AG09309 (cell line): ENCODE results near the gene EGFR.

ENCODE experiments used
- DNase-seq: peaks from one replicate; pipeline ENCODE4 v3.0.0-alpha.2; 2010; ENCODE audit warnings: low read depth
- H3K4me3 ChIP-seq: 2 replicates; pipeline ENCODE4 v1.5.1; 2011; ENCODE audit warnings: mild to moderate bottlenecking, low read depth, low read length, moderate library complexity; ENCODE audit not compliant: control insufficient read depth
- TF ChIP-seq, protein P1 (sequence below): IDR thresholded peaks from 2 replicates; pipeline ENCODE4 v1.5.1; 2011; ENCODE audit warnings: mild to moderate bottlenecking, low read depth, low read length, inconsistent platforms; ENCODE audit not compliant: insufficient read depth, control insufficient read depth; ENCODE audit errors: missing control alignments

The EGFR gene

DNA sequence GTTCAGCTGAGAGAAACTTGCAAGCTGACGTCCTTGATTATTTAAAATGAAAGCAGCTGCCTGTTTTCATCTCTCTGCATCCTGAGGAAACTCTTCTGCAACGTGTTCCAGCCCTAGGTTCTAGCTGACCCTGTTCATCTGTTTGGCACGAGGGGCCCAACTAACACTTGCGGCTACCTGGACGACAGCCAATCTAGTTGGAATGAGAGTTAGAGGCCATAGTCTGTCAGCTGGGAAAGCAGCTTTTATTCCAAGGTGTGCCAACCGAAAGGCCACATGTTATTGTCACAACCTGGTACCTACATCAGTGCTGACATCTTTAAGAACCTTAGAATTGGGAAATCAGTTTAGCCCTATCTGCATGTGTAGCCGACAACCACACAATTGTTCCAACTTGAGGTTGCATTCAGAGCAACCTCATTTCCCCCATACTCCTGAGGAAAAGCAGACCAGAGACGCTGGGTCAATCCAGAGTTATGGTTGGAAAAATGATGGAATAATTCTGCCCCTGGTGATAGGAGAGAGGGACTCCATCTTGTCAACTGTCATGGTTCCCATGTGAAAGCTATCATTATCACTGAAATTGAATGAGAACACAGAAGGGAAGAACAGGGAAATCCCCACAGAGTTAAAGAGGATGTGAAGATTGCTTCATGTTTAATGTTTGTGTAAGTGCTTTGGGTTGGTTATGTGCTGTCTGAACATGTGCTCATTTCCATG lies 121.6 kb downstream of the EGFR start:
- DNase-seq = no peak
- TF ChIP-seq, protein P1, sequence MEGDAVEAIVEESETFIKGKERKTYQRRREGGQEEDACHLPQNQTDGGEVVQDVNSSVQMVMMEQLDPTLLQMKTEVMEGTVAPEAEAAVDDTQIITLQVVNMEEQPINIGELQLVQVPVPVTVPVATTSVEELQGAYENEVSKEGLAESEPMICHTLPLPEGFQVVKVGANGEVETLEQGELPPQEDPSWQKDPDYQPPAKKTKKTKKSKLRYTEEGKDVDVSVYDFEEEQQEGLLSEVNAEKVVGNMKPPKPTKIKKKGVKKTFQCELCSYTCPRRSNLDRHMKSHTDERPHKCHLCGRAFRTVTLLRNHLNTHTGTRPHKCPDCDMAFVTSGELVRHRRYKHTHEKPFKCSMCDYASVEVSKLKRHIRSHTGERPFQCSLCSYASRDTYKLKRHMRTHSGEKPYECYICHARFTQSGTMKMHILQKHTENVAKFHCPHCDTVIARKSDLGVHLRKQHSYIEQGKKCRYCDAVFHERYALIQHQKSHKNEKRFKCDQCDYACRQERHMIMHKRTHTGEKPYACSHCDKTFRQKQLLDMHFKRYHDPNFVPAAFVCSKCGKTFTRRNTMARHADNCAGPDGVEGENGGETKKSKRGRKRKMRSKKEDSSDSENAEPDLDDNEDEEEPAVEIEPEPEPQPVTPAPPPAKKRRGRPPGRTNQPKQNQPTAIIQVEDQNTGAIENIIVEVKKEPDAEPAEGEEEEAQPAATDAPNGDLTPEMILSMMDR = no peak
- H3K4me3 ChIP-seq = no peak overlapping the region

DNA sequence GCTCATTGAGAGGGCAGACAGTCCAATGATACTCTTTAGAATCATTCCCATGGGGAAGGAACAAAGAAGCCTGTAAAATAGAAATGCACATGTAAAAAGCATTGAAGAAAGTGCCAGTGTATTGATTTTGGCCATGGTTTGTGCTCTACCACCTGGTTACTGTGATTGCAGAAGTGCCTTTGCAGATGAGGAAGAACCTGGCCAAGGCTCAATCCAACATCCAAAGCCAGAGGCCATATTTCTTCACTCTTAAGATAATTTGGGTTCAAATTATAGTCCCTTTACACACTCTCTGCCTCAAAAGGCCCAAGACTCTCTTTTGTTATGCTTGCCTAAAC lies 122.1 kb downstream of the EGFR start:
- H3K4me3 ChIP-seq = no peak overlapping the region
- no peak for DNase-seq
- TF ChIP-seq, protein P1 = no peak

DNA sequence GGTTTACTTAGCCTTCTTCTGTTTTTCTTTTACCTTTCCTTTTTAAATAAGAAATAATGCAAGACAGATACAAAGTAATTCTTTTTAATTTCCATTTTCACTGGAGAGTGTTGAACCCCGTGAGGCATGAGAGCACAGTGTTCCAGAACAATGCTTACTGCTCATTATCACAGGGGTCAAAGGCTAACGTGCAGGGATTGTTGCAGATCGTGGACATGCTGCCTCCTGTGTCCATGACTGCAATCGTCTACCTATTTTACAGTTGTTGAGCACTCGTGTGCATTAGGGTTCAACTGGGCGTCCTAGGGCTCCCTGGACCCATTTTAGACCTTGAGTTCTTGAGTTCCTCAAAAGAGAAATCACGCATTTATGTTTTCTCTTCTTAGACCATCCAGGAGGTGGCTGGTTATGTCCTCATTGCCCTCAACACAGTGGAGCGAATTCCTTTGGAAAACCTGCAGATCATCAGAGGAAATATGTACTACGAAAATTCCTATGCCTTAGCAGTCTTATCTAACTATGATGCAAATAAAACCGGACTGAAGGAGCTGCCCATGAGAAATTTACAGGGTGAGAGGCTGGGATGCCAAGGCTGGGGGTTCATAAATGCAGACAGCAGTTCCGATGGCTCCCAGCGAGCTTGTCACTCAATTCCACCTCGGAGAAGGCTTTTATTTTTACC lies 124.2 kb downstream of the EGFR start:
- H3K4me3 ChIP-seq = no peak overlapping the region
- no peak for DNase-seq
- TF ChIP-seq, protein P1 = no peak

DNA sequence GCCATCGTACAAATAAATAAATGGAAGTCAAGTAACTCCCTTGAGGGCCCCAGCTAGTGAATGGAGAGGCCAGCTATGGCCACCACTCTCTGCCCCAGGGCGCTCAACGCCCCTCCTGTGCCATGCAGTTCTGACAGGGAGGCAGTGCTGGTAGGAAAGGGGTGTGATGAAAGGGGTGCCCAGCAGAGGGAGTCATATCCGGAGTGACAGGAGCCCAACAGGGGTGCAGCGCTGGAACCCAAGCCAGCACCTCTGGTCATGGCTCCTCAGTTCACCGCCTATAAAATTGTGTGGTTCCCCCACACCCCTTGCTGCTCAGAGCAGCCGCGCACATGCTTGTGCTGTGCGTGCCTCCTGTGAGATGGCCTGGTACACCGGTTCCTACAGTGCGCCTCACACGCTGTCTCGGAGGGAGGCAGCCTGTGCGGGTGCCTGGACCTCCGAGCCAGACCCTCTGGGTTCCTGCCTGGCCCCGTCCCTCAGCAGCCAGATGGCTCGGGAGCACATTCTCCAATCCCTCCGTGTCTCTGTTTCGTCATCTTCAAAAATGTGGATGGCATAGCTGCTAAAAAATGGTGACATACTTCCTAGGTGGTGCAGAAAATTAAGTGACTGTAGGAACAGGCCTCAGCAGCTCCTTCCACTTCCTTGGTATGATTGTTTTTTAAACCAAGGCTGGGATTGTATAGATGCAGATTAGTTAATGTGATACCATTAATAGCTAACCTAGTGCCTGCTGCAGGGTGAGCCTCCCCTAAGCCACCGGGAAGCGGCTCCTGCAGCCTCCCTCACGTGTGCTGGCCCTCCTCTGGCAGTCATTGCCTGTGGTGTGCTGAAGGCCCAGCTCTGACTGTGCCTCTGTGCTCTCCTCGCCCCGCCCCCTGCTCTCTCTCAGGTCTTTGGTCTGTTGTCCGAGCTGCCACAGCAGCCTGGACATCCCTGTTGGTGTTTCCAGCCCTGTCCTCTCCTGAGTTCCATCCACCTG lies 125.8 kb downstream of the EGFR start:
- DNase-seq = no peak
- no peak overlapping the region for H3K4me3 ChIP-seq
- TF ChIP-seq, protein P1 = peak; percentile 36

DNA sequence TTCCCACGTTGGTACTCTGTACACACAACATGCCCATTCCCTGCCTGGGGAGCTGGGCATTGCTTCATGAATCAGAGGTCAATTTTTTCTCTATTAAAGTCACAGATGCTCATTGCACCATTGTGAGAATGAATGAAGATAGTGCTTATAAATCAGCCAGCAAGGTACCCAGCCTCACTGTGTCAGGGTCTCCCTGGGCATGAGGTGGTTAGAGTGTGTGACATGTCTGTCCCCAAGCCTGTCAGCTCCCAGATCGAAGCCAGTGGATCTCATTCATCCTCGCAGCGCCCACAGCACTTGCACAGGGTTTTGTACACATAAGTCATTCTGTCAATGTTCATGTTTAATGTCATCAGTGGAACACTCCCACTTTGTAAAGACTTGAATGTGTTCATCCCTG lies 126.8 kb downstream of the EGFR start:
- TF ChIP-seq, protein P1 = no peak
- no peak overlapping the region for H3K4me3 ChIP-seq
- no peak for DNase-seq

DNA sequence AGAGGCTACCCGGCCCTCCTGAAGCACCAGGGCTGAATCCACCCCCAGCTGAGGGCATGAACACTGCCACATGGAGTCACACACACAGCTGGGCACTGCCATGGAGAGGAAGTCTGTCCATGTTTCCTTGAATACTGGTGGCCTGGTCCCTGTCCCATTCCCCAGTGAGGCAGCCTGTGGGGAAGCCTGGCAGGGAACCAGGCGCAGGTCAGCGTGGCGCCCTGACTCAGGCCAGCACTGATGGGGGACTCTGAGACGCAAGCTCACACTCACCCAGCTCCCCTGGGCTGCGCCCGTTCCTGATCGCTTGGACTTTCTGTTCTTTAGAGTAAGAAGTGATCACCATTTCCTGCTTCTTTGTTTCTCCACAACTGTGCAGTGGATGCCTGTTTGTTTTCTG lies 128.3 kb downstream of the EGFR start:
- TF ChIP-seq, protein P1 = no peak
- H3K4me3 ChIP-seq = no peak overlapping the region

More for the DNA sequence above, 128.3 kb downstream of the EGFR start:
- DNase-seq = no peak
